NCI-H1417 treated with DMSO at 0.1 percent for 48 hours (cell line): ENCODE data around the gene RGL2.

ENCODE experiments used
- DNase-seq: peaks from one replicate; lab custom pipeline; 2025; lab: John Stamatoyannopoulos, UW

RGL2 gene

DNA sequence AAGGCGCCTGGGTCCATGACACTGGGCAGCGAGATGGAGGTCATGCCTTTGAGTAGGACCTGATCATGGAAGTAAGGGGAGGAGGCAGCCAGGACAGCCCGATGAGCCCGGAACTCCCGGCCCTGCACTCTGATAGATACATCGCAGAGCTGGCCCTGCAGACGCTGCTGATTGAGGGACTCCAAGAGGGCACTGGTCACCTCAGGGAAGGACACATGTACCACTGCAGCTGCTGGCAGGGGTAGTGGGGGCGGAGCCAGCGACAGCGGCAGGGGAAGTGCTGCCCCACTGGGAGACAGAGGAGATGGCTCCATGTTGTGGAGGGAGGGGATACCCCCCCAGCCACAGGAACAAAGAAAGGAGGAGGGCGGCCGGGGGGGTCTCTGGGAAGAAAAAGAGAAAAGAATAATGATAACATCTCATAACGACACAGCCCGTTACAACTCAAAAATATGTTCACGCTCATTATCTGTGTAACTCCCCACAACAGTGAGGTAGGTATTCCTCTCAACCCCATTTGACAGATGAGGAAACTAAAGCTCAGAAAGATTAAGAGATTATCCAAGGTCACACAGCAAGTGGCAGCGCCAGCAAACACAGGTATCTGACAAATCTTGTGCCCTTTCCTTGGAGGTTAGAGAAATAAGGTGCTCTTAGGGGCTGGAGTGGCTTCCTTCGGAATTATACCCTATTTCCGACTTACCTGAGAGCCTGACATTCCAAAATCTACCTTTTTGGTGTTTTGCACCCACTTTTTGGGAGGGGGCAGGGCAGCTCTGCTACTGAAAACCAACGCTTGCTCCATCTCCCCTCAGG, 18.1 kb upstream of the RGL2 start:
- DNase-seq = no peak

- DNase-seq = no peak
Measured at GRCh38 chr6:33315793-33316602, 17.3 kb upstream of the RGL2 start.

DNA sequence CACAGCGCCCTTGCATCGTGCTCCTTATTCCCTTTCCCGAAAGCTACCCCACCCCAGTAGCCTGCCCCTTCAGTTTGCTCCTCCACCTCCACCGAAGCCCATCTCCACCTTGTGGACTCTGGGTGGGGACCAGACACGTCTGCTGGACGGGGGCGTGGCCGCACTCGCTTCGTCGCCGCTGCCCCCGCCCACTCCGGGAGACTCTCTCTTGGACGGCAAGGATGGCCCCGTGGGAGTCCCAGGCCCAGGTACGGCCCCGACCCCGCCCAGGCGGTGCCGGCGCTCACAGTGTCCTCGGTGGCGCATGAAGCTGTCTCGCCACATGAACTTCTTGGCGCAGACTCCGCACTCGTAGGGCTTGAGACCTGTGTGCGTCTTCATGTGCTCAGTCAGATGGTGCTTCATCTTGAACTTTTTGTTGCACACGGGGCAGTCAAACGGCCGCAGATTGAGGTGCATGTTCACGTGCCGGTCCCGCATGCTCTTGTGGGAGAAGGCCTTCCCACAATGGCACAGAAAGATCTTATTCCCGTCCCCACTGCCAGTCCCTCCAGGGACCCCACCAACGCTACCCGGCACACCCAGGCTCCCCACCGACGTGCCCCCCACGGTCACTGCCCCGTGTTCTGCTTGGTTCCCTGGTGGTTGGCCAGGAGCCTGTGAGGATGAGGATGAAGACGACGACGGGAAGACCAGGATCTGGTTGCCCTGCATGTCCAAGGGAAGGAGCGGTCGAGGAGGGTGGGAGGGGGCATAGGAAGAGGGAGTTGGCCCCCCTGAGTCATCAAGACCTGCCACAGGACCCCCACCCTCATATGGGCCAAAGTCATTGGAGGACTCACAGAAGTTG, 16.4 kb upstream of the RGL2 start:
- DNase-seq = no peak

- DNase-seq = no peak
Measured at GRCh38 chr6:33314515-33314942, 15.8 kb upstream of the RGL2 start.

DNA sequence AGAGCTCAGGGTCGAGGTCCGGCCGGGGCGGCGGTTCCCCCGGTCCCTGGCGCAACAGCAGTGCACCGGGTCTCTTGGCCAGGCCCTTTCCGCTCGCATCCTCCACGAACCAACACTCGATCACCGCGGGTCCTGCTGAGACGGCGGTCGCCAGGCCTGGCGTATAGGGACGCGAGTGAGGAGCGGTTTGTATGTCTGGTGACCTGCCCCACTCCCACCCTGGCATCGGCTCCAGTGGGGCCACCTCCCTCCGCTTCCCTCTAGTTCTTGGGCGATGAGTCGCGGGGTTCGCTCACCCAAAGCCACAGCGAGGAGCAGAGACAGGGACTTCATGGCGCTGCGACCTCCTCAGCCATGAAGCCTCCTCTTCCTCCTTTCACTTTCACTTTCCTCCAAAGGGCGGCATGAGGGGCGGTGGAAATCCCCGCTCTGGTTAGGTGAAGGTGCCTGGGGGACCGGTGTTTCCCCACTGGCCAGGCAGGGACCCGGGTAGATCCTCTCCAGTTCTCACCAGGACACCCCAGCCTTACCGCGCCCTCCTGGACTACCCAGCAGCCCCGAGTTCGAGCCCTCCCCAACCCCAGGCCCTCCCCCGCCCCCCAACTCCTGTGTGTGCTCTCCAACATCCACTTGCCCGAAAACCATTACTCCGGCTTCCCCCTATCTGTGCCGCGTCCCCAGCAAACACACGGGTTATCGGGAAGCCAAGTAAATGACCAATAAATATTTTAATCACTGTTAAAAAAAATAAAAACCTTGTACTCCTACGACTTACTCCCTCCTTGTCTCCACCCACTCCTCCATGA, 15.2 kb upstream of the RGL2 start, which contains the start of gene TAPBP:
Gene TAPBP, minus strand, starts transcription at position 370 of the 806 bp plus-strand sequence. Its CDS starts 37 bp downstream, at position 333.
- DNase-seq = no peak

- DNase-seq = no peak
Measured at GRCh38 chr6:33313105-33313708, 14.5 kb upstream of the RGL2 start.

DNA sequence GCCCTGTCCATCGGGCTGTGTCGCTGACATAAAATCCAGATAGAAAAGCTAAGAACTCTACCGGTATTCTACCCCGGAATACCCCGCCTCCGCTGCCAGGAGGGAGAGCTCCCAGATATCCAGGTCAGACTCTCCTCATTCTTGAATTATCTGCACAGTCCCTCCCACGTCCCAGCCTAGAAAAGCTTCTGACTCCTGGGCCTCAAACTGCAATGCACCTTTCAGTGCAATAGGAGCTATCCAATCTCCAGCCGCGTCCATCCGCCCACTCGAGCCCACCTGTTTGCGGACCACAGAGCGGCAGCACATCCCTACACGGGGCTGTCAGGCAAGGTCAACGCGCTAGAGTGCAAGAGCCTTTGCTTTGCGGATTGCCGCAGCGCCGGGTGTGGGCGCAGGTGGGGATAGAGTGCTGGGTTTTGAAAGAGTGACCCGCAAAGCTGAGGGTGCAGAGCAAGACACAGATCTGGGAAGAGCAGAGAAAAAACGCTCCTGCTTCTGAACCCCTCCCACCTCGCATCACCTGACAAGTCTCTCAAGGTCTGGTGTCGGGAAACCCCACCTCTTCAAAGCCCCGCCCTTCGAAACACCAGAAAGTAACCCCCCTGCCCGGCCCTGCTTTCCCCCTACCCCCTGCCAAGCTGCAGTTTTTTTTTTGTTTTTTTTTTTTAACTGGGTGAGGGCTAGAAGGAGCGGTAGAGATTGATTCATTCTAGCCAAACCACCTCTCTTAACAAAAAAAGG, 13.8 kb upstream of the RGL2 start:
- DNase-seq = peak; percentile 43

DNA sequence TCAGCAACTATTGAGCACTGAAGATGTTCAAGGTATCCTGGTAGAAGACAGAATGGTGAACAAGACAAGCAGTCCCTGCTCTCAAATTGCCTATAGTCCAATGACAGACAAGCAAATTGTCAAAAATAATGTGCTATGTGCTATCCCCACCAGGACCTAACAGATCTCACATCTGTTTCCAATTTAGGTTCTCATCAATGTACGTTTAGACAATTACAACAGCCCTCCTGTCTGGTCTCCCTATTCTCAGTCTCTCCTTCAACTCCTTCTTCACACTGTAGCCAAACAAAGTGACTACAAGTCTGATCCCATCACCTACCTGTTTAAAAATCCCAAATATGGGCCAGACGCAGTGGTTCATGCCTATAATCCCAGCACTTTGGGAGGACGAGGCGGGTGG, 7.6 kb upstream of the RGL2 start:
- no peak for DNase-seq

GRCh38 chr6:33305052-33305451, 6.3 kb upstream of the RGL2 start:
- DNase-seq = no peak

DNA sequence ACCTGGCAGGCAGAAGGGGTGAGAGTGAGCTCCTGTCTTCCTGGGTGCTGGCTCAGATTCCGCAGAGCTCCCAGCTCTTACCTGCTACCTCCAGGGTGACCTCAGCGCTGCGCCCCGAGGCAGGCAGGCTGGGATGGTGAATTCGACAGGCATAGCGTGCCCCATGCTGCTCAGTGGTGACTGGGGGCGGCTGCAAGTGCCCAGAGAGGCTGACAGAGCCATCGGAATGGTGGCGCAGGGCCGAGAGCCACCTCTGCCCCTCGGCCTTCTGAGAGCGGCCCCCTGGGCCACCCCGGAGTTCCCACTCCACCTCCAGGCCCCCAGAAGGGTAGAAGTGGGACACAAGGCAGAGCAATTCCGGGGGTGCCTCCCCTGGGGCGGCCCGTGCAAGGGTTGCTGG, 5.5 kb upstream of the RGL2 start:
- no peak for DNase-seq

DNA sequence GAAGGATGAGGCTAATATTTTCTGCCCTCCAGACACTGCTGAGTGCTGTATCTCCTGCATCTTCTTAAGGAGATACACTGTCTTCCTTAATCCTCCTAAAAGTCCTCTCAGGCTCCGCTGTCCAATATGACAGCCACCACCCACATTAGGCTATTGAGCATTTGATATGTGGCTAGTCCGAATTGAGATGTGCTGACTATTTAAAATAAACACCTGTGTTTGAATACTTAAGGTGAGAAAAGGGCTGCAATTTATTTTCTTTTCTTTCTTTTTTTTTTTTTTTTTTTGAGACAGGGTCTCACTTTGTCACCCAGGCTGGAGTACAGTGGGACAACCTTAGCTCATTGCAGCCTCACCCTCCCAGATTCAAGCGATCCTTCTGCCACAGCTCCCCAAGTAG, 3.1 kb upstream of the RGL2 start:
- no peak for DNase-seq

DNA sequence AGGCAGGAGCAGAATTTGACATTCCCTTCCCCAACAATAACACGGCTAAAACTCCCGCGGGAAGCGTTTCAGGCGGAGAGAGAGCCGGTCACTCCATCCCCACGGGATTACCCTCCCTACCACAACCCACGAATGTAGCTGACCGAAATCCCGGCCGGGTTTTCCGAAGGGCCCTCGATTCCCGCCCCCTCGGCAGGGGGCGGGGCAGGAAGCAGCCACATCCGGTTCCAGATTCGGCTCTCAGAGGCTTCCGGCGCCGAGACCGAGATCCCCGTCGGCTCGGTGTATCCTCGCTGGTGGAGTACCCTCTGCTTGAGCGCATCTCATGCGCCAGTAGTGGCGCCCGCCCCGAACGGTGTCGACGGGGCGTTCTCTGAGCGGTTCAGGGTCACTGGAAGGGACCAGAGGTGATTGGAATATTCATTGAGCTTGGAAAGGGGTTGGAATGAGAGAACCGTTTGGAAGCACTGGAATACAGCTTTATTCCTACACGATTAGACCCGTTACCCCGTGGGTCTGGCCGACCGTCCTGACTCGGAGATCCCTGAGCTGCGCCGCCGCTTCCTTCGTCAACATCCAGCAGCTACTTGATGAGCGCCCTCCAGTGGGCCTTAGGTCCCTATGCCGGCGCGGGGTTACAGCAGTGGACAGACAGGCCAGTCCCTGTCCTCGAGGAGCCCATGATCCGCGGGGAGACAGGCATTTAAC, 649 bp upstream of the RGL2 start:
- DNase-seq = peak; percentile 45

DNA sequence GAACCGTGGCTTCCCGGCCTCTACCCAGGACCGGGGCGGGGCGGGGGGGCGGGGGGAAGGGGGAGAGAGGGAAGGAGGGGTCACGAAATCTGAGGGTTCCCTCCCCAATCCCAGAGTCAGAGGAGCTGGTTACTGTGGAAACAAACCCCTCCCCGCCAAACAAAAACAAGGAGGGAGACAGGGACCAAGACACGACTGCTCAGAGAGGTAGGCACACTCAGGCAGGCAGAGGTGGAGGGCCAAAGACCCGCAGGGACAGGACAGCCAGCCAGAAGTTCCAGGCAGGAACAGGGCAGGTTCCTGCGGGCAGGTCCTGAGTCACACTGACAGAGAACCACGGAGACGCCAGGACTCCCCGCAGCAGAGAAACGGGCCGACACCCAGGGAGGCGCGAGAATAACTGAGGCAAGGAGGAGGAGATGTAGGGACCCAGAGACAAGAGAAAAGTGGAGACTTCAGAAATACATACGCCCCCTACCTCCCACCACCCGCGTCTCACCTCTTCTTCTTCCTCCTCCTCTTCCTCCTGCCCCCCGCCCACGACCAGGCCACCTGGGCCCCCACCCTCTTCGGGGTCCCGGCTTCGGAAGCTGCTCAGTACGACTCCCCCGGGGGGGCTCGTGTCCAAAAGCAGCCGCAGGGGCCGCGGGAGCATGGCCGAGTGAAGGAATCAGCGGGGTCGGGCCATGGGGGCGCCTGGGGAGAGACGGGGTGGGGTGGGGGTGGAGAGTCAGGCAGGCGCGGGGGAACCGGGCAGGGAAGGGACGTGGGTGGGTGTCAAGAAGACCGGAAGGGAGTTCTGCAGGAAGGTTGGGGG, 578 bp downstream of the RGL2 start:
- no peak for DNase-seq

DNA sequence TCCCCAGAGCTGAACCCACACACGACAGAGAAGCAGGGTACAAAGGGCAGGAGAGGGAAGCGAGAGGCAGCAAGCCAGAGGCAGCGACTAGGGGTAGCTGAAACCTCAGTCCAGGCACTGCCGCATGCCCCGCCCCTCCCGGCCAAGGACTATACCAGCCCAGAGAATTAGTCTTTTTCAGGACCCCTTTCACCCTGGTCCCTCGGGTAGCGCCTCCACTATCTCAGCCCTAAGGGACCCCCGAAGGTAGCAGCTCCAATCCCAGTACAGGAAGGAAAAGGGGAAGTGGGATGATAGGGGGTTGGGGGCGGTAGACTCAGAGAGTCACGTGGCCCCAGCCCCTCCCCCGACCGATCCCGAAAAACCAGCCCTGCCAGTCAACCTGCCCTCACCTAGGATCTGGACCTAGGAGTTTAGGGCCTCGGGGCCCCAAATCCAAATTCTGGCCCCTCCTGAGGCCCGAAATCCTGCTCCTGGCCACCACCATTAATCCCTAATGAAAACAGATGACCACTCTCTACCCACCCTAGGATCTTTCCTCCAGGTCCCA, 1.3 kb downstream of the RGL2 start:
- no peak for DNase-seq

- no peak for DNase-seq
Measured at GRCh38 chr6:33296797-33297405, 1.8 kb downstream of the RGL2 start.

- no peak for DNase-seq
Measured at GRCh38 chr6:33295621-33296369, 2.9 kb downstream of the RGL2 start.
